ENCODE data around the gene ARID4B. TPM values are rescaled to one million over a fixed set of nuclear protein-coding genes. Genes with fewer than 3 reads are reported as not detected.

Gene ARID4B
- total RNA-seq, 1 experiment from 2014 or later, result 56.6 TPM

- intact Hi-C loops (cut with micrococcal nuclease; ENCODE audit: unreplicated experiment), result no loop called here
- peaks cover 3% of the 10 kb centered on the region for H3K9me3 Mint-ChIP-seq (ENCODE audit: low read depth, unreplicated experiment)
- no peak for DNase-seq
- CTCF ChIA-PET, result no interaction called here
- no peak overlapping the region for H3K27ac Mint-ChIP-seq (ENCODE audit: unreplicated experiment)
- H3K27me3 Mint-ChIP-seq (ENCODE audit: unreplicated experiment), result no peaks in the 10 kb centered on the region
- BruUV-seq (replicated peaks), result no TSS peak
- H3K4me1 Mint-ChIP-seq (ENCODE audit: low read depth, unreplicated experiment), result peaks cover 28% of the 10 kb centered on the region
- H3K4me3 Mint-ChIP-seq (ENCODE audit: low read depth, unreplicated experiment), result no peak overlapping the region
- H3K36me3 Mint-ChIP-seq (ENCODE audit: insufficient read depth, unreplicated experiment), result no peaks in the 10 kb centered on the region
- TF ChIP-seq CTCF (IDR thresholded peaks at IDR 0.05; ENCODE audit: unreplicated experiment), result no peak
Measured at GRCh38 chr1:235292790-235293189, 35.2 kb downstream of the ARID4B start.

- intact Hi-C loops (cut with micrococcal nuclease; ENCODE audit: unreplicated experiment), result no loop called here
- no peak for DNase-seq
- Mint-ChIP-seq H3K4me3 (ENCODE audit: low read depth, unreplicated experiment) (no peak overlapping the region), H3K27me3 (ENCODE audit: unreplicated experiment) (no peaks in the 10 kb centered on the region), H3K27ac (ENCODE audit: unreplicated experiment) (no peak overlapping the region), H3K36me3 (ENCODE audit: insufficient read depth, unreplicated experiment) (no peaks in the 10 kb centered on the region), H3K9me3 (ENCODE audit: low read depth, unreplicated experiment) (no peaks in the 10 kb centered on the region), H3K4me1 (ENCODE audit: low read depth, unreplicated experiment) (peaks cover 35% of the 10 kb centered on the region)
- CTCF ChIA-PET, result interaction anchor here (0.7 kb wide), 1 partner anchor 125 kb away, joined by 3 read pairs; no protein-coding TSS in a partner anchor
- BruUV-seq (replicated peaks), result no TSS peak
- TF ChIP-seq CTCF (IDR thresholded peaks at IDR 0.05; ENCODE audit: unreplicated experiment), result no peak
Measured at GRCh38 chr1:235291599-235292091, 36.3 kb downstream of the ARID4B start.

- Mint-ChIP-seq H3K27ac (ENCODE audit: unreplicated experiment) (no peak overlapping the region), H3K4me3 (ENCODE audit: low read depth, unreplicated experiment) (no peak overlapping the region), H3K36me3 (ENCODE audit: insufficient read depth, unreplicated experiment) (no peaks in the 10 kb centered on the region), H3K9me3 (ENCODE audit: low read depth, unreplicated experiment) (no peaks in the 10 kb centered on the region), H3K4me1 (ENCODE audit: low read depth, unreplicated experiment) (peaks cover 39% of the 10 kb centered on the region), H3K27me3 (ENCODE audit: unreplicated experiment) (no peaks in the 10 kb centered on the region)
- intact Hi-C loops (cut with micrococcal nuclease; ENCODE audit: unreplicated experiment), result no loop called here
- TF ChIP-seq CTCF (IDR thresholded peaks at IDR 0.05; ENCODE audit: unreplicated experiment), result no peak
- no TSS peak for BruUV-seq (replicated peaks)
- no peak for DNase-seq
- CTCF ChIA-PET, result interaction anchor here (0.7 kb wide), 2 partner anchors 126 to 740 kb away, joined by 3 read pairs; no protein-coding TSS in a partner anchor
Measured at GRCh38 chr1:235290740-235291502, 37.1 kb downstream of the ARID4B start.

GRCh38 chr1:235289859-235290739, 37.9 kb downstream of the ARID4B start:
- CTCF ChIA-PET, result interaction anchor here (0.7 kb wide), 1 partner anchor 739 kb away, joined by 3 read pairs; no protein-coding TSS in a partner anchor
- H3K4me3 Mint-ChIP-seq (ENCODE audit: low read depth, unreplicated experiment), result no peak overlapping the region
- no peak for DNase-seq
- no peak overlapping the region for H3K27ac Mint-ChIP-seq (ENCODE audit: unreplicated experiment)
- peaks cover 33% of the 10 kb centered on the region for H3K4me1 Mint-ChIP-seq (ENCODE audit: low read depth, unreplicated experiment)
- H3K36me3 Mint-ChIP-seq (ENCODE audit: insufficient read depth, unreplicated experiment), result no peaks in the 10 kb centered on the region
- intact Hi-C loops (cut with micrococcal nuclease; ENCODE audit: unreplicated experiment), result no loop called here
- no peaks in the 10 kb centered on the region for H3K27me3 Mint-ChIP-seq (ENCODE audit: unreplicated experiment)
- no TSS peak for BruUV-seq (replicated peaks)
- TF ChIP-seq CTCF (IDR thresholded peaks at IDR 0.05; ENCODE audit: unreplicated experiment), result no peak
- no peaks in the 10 kb centered on the region for H3K9me3 Mint-ChIP-seq (ENCODE audit: low read depth, unreplicated experiment)
